HL-60/S4 (cell line): ENCODE measurements around the gene INPP1.

ENCODE experiments used
- in situ Hi-C: fragments of 300-500 bp; cut with MboI; formaldehyde crosslinking; loops from 2 replicates; pipeline ENCODE4 v1.14.3; 2022; ENCODE audit warnings: low sequenced_read_pairs

The INPP1 gene

DNA sequence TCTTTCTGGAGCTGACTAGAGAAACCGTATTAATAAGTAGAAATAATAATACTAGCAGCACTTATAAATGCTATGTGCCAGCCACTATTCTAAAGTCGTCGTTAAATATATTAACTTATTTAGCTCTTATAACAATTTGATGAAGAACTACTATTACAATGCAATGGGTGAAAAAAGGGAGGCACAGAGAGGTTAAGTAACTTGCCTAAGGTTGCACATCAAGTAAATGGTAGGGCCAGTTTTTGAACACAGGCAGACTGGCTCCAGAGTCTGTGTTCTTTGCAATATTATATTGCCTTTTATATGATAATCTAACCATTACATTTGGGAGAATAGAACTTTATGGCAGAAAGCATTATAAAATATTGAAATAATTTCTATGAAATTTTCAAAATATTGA is 17.6 kb downstream of the INPP1 start:
- in situ Hi-C loops, result no loop called here

DNA sequence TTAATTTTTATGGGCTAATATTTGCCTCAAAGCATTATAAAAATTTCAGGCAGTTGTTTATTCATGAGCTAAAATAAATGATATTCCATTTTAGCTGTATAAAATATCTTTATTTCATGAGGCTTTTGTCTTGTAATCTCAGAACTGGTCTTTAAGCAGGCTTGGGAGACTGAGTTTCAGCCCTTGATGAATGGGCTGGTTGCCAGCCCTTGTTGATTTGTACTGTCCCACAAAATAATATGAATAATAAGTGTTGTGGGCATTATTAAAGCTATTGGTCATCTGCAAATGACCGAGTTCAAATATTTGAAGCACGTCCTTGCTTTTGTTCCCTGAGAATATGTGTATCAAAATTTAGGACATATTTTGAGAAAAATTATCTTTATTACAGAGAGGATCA is 18.2 kb downstream of the INPP1 start:
- in situ Hi-C loops, result no loop called here

DNA sequence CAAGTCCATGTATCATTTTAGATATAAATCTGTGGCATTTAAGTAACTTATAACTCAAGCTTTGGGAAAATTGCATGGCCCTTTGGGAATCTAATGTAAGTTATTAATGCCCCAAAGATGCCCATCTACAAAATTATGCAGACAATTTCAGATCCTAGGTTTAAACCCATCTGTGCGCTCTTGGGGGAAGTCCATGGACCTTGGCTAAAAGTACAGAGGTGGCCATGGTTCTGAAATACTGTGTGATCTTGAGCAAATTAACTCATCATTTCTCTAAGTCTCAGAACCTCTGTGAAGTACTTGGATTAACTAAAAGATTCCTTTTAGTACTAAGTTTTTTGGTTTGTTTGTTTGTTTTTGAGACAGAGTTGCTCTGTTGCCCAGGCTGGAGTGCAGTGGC is 19.5 kb downstream of the INPP1 start:
- in situ Hi-C loops, result no loop called here

DNA sequence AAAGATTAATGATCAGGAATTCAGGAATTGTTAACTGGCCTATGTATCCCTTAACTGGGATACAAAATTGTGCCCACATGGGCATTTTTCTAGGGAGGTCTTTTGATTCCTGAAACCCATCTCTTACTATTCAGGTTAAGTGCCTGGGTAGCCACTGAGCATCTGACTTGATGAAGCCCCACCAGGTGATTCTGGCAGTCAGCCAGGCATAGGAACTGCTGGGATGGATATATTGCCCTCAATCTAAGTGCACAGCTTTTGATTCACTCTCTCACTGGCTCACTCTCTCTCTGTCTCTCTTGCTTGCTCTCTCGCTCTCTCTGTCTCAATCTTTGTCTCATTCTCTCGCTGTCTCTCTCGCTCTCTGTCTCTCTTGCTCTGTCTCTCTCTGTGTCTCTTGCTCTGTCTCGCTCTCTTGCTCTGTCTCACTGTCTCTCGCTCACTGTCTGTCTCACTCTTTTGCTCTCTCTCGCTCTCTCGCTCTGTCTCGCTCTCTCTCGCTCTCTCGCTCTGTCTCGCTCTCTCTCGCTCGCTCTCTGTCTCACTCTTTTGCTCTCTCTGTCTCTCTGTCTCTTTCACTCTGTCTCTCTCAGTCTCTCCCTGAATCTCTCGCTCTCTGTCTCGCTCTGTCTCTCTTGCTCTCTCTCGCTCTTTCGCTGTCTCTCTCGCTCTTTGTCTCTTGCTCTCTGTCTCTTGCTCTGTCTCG is 22.3 kb downstream of the INPP1 start:
- in situ Hi-C loops, result no loop called here

DNA sequence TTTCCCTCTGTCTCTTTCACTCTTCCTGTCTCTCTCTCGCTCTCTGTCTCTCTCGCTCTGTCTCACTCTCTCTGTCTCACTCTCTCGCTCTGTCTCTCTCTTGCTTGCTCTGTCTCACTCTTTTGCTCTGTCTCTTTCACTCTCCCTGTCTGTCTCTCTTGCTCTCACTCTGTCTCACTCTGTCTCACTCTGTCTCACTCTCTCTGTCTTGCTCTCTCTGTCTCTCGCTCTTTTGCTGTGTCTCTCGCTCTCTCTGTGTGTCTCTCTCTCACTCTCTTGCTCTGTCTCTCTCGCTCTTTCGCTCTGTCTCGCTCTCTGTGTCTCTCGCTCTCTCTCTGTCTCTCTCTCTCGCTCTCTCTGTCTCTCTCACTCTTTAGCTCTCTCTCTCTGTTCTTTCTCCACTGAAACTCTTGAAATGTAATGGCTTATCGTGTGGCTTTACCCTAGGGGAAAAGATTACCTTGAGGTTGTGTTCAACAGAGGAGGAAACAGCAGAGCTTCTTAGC is 22.9 kb downstream of the INPP1 start:
- in situ Hi-C loops, result no loop called here

DNA sequence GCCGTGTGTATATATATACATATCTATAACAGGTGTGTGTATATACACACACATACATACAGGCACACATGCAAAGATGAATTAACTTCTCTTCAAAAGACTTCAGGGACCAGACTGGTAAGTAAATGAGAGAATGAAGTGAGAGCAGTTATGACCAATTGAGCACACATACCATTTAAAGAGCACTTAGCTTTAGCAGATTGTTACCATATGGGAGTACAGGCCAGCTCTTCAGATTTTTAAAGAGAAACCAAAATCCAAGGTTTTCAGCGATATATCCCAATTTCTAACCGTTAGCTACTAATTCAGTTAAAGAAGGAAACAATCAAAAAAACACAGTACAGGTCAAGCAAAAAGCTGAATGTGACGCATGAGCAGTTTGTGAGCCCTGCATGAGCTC is 23.7 kb downstream of the INPP1 start:
- in situ Hi-C loops, result no loop called here

DNA sequence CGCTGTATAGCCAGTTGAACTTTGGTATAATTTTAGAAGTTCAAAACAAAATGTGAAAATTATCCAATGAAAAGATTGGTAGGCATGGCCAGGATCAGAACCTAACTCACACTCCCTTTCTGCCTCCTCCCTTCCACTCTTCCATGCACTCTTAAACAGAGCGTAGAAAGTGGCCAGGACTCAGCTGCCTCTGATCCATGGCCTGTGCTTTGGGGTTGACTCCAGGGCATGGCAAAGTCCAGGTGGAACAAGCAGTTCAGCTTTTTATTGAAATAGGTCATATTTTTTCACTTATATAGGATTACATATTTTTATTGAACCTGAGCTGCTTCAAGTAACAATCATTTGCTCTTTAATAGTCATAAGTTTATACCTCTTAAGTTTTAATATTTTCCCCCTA is 26.2 kb downstream of the INPP1 start:
- in situ Hi-C loops, result no loop called here

DNA sequence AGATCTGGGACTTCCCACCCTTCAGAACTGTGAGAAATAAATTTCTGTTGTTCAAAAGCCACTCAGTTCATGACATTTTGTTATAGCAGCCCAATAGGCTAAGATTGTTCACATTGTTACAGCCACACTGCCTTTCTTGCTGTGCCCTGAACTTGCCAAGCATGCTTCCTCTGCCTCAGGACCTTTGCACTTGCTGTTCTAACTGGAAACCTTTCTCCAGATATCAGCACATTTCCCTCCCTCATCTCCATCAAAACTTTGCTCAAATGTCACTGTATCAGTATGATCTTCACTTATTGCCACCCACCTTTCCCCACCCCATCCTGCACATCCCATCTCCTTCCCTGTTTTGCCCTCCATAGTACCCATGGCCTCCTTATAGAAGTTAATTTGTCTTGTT is 32.7 kb downstream of the INPP1 start:
- in situ Hi-C loops, result no loop called here

DNA sequence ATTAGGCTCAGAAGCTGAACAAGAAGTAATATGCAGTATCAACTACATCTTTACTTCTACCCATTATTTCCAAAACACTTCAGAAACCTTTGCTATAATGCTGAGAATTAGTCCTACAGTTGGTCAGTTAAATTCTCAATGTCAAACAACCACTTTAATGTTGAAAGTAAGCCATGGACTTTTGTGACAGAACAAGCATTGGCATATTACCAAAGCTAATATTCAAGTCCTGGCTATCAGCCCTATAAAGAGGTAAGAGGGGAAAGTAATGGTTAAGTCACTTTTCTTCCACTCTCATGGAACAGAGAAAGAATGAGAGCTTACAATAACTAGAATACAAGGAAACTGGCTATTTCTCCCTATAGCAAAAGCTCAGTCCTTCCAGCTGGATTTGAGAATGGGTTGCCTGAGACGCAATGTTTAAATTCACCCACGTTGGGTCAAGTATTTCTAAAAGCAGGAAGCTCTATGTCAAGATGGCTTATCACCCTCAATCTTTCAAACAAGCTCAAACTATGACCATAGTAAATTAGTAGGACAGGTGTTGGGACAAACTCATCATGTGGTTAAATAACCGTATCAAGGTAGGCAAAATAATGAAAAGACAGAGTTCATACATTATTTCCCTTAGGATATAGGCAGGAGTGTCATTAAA is 33.3 kb downstream of the INPP1 start:
- in situ Hi-C loops, result no loop called here

DNA sequence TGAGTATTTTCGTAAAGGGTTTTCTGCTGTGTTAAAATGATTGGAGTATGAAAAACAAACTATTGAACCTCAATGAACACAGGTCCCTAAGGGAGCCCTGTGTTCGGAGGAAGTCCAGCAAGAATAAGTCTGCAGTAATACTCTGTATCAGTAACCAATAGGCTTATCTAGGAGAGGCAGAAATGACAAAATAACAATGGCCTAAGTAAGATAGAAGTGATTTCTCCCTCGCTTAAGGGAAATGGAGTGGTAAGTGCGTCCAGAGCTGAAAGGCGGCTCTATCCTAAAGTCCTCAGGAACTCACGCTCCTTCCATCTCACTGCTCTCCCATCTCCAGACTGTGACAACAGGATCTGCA is 35.5 kb downstream of the INPP1 start:
- in situ Hi-C loops, result no loop called here

DNA sequence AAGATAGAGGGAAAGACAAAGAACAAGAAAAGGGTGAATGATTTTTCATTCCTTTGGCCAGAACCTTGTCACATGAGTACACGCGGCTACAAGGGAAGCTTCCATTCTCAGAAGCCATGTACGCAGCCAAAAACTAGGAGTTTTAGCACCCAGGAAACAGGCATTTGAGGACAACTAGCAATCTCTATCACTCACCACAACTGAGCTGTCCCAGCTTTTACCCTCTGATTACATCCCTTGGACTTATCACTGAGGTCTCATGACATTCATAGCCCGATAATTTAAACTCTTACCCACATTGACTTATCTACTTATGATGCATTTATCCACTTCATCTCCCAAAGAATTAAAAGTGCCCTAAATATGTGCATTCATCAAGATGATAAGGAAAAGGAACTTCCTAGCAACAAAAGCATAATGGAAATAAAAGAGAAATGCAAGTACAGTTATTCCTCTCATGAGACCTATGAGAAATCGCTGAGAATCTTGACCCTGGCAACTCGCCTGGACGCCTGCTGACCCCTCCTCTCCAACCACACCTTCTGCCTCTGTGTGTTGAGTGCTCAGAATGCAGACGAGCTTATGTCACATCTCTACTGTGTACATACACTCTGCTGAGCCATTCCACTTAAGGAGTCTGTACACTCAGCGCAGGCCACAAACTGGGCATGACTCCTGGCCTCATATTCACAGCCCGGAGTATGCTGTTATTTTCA is 36.0 kb downstream of the INPP1 start:
- in situ Hi-C loops, result no loop called here

DNA sequence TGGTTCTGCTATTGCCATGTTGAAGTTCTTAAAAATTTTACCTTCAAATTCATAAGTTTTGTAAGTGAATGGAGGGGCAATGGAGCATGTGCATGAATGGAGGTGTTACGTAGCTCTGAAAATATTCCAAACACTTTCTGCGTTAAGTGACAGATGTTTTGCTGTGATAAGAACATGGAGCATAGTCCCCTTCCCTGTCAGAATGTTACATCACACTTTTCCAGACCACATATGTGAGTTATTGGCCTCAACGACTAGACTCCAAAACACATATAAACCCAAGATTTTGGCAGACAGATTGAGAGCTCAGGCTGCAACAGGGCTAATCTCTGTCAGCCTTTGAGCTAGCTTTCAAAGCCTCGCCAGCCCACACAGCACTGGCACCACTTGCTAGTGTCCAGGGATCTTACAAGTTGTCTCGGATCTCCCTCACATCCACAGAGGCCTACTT is 37.6 kb downstream of the INPP1 start:
- in situ Hi-C loops, result no loop called here

DNA sequence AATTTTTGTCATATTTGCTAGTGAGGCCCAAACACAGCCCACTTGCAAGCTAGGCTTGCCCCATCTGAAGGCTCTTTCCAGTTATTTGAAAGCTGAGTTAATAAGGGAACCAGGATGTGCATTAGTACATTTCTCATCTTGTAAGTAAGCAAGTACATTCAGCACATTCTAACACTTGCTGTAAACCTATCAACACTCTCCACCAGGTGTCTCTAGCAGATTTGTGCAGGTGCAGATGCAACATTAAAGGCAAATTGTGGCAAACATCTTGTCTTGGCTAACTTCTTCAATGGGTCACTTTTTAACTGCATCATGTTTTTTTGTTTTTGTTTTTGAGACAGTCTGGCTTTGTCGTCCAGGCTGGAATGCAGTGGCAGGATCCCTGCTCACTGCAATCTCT is 39.5 kb downstream of the INPP1 start:
- in situ Hi-C loops, result no loop called here

DNA sequence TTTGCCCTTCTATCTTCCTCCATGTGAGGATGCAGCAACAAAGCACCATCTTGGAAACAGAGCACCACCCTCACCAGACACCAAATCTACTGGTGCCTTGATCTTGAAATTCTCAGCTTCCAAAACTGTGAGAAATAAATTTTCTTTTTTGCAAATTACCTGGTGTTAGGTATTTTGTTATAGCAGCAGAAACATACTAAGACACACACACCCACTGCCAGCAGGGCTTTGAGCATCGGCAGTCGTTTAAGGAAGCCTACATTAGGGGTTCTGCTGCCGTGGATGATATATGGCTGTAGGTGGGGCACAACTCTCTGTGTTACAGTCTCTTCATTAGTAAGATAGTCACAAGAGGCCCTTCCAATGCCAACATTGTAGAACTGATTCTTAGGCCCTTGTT is 44.0 kb downstream of the INPP1 start:
- in situ Hi-C loops, result no loop called here

DNA sequence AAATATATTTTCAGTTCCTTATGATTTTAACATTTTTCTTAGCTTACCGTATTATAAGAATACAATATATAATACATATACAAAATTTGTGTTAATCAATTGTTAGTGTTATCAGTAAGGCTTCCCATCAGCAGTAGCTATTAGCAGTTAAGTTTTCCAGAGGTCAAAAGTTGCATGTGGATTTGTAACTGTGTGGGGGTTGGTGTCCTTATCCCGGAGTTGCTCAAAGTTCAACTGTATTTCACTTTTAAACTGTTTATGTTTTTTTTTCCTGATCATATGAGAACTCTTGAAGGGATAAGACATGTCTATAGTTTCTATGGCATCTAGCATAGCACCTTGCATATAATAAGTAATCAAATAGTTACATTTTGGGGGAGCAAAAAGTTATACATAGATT is 52.9 kb downstream of the INPP1 start:
- in situ Hi-C loops, result no loop called here

DNA sequence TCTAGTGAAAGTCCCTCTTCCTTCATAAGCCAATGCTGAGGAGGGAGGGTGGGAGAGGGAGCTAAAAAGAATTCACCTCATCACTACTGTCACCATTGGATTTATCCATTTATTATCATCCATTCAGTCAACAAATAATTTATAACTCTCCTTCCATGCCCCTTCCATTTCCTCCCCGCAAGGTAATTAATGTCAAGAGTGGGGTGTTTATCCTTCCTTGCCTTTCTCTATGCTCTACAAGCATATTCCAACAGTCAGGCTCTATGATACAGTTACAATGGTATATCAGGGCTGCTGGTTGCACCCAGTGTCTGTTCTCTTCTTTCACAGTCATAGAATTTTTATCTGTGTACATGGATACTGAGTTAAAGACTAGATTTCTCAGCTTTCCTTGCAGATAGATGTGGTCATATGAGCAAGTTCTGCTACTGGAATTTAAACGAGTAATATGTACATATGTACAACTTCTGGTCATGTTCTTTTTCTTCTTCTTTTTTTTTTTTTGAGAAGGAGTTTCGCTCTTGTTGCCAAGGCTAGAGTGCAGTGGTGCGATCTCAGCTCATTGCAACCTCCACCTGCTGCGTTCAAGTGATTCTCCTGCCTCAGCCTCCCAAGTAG is 59.7 kb downstream of the INPP1 start:
- in situ Hi-C loops, result no loop called here

DNA sequence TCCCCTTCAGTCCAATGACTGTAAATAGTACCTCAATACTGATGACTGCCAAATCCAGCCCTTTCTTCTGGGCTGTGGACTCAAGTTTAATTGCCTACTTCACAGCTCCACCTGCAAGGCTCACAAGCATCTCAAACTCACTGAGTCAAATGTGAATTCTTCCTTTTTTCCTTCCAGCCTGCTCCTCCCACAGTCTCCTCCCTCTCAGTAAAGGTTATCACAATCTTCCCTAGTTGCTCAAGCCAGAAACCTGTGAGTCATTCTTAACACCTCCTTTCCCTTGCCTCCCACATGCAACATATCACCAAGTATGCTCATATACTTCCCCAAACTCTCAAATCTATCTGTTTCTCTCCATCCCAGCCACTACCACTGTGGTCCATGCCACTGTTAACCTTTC is 61.1 kb downstream of the INPP1 start:
- in situ Hi-C loops, result no loop called here

DNA sequence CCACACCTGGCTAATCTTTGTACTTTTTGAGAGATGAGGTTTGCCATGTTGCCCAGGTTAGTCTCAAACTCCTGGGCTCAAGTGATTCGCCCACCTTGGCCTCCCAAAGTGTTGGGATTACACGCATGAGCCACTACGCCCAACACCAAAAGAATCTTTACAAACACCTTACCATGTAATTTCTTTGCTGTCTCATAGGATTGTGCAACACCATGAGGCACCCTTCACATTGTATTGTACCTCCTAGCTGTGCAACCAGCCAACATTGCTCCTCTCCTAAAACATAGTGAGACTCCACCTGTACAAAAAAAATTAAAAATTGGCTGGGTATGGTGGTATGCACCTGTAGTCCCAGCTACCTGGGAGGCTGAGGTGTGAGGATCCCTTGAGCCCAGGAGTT is 61.7 kb downstream of the INPP1 start:
- in situ Hi-C loops, result no loop called here

DNA sequence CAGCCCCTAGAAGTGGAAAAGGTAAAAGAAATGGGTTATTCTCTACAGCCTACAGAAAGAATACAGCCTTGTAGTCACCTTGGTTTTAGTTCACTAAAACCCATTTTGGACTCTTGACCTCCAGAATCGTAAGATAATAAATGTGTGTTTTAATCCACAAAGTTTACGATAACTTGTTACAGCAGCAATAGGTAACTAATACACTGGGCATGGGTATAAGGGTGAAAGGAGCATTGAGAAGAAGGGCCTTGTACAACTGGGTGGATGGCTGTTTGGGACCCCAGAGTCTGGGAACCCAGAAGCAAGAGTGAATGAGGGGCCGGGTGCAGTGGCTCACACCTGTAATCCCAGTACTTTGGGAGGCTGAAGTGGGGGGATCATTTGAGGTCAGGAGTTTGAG is 62.6 kb downstream of the INPP1 start:
- in situ Hi-C loops, result no loop called here

DNA sequence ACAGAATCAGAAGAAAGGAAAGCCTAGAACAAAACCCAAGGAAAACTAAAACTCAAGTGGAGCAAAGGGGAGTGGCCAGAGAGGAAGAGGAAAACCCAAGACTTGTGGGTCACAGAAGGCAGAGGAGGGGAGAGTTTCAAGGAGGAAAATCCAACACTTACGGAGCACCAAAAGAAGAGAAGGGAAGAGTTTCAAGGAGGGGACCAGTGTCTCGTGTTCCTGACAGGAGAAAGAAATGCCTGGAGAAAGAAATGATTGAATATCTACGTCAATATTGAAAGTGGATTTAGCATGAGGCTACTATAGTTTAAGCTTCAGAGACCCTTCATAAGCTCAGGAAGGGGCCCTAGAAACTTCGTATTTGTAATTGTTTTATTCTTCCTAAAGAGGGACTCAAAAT is 63.4 kb downstream of the INPP1 start:
- in situ Hi-C loops, result no loop called here

DNA sequence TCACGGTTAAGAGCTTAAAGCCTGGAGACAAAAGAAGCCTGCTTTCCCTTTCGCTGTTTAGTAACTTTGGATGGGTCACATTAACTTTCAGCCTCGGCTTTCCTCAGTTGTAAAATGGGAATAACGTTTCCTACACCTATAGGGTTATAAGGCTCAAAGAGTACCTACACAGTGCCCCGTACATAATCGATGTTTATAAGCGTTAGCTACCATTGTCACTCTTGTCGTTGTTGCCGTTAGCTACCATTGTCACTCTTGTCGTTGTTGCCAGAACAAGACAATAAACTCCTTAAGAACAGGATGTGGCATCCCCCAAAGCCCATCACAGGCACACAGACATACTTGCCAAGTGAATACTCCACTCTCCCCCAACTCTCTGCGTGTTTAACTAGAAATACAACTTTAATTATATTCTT is 63.9 kb downstream of the INPP1 start:
- in situ Hi-C loops, result no loop called here
